Stimulated activated CD8-positive, alpha-beta memory T cell treated with anti-CD3 and anti-CD28 coated beads, Interleukin-2, amount 100 ng/mL, for 48 hours (primary cell): ENCODE results near the gene CDC42EP2.
A peak's percentile ranks its signal among the peaks of the same experiment; 100 is the strongest.

ENCODE experiments used
- DNase-seq, 2 donors: peaks; one replicate each; pipeline ENCODE4 v3.0.0-alpha.2; 2020; ENCODE audit warnings: low read depth in 2 of 2

CDC42EP2 gene, protein sequence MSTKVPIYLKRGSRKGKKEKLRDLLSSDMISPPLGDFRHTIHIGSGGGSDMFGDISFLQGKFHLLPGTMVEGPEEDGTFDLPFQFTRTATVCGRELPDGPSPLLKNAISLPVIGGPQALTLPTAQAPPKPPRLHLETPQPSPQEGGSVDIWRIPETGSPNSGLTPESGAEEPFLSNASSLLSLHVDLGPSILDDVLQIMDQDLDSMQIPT

DNA sequence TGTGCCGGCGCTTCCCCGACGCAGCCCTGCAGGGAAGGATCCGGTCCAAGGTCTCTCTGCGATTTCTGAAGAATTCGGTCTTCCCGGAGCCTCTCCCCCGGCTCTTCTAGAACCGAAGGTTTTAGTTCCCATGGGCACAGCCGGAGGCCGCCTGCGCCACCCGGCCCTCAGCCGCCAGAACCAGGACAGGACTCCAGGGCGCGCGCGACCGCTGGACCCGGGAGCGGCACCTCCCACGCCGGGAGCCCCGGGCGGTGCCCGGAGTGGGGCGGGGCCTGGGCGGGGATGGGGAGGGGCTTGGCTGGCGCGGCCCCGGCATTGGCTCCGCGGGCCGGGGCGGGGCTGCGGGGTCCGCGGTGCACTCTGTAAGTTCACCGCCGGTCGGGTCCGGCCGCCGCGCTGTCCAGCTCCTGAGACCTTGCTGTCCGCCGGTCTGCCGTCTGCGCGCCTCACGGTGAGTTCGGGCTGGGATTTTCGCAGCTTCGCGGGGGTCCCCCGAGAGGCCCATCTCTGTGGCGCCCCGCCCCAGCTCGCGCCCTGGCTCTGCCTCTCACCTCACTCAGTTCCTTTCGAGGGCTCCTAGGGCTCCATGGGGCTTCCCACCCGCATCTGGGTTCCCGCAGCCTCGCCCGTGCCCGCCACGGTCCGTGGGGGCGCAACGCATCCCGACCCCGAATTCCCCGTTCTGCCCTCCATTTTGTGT, at the start of gene CDC42EP2:
CDC42EP2 (plus strand) TSS at position 366 of the 703 bp plus-strand sequence. CDS start 6,033 bp downstream, outside the sequence.
- peak; percentile 72 to 77 for DNase-seq

DNA sequence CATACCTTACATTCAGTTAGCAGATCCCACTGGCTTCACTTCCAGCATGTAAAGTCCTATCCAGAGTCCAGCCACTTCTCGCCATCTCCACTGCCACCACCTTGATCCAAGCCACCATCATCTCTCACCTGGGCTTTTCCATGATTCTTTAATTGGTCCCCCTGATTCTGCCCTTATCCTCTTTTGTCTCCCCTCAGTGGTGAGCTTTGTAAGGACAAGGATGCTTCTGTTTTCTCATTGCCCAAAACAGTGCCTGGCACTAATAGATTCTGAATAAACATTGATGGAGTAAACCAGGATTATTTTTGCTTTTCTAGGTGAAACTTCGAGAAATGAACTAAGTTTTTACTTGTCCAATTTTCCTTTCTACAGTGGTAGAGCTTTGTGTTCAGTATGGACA, 48.5 kb upstream of the CDC42EP2 start:
- DNase-seq: no peak

DNA sequence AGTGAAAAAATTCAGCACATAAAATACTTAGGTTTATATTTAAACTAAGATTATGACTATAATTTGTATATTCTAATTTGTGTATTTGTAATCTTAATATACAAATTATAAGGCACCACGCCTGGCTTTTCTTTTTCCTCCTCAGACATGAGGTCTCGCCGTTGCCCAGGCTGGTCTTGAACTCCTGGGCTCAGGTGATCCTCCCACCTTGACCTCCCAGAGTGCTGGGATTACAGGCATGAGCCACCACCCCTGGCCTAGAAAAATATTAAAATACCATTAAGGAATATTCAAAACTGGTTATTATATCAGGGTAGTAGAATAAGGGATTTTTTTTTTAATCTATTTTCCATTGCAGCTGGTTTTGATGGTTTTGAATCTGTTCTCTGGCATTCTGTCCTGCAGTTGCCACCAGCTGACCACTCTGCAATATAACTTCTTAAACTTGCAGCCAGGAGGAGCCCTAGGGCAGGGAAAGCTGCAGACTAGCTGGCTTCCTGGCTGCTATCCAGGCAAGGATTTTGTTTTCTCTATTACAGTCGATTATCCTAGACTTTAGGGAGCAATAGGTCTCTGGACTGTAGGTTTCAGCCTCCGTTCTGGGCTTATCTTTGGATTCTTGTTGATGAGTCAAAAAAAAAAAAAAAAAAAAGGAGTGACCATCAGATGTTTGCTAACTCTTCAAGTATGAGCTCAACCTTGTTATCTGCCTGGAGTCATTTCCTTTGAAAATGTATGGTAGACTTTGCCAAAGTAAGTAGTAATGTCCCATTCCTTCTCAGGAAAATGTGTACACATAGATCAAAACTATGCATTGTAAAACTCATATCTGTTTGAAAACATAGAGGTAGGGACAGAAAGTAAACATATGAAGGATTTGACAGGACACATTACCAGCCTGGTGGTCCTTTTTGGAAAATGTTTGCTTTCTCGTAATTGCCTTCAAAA, 39.7 kb upstream of the CDC42EP2 start:
- no peak for DNase-seq

DNA sequence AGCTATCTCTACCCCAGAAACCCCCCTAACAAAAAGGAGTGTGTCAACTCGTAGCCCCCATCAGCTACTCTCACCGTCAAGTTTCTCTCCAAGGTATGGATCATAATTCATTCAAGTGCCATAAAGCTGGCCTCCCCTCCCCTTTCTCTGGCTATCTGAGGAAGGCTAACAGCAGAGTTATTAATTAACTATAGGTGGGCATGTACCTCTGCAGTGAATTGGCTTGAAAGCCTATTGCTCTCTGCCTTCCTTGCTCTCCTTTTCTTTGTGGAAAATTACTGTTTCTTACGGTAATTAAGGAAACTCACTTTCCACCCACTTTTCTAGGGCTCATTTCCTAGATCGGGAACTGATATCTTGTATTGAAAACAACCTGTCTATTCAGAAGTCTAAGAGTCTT, 38.8 kb upstream of the CDC42EP2 start:
- no peak for DNase-seq

DNA sequence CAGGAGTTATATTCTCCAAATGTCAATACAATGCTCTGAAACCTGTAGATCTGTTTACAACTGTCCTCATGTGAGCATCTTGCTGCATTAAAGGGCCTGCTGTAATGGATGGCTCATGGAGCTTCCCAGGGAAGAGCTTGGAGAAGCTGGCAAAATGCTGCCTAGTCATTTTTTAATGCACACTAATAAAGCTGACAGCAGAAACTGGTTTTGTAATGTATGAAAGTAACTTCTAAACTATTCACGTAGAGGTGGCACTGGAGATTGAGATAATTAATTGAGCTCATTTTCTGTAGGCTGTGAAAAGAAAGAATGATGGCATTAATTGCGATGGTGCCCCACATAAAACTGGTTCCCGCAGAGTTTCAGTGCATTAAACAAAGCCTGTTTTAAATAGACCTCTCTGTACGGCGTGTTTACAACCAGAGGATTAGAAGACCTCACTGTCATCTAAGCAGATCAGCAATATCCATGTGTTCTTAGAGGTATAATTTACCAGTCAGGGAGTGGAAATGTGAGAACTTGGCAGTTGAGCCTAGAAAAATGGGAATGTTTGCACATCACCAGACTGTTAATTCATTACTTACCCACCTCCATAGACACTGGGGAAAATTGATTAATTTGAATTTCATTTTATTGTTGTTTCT, 36.9 kb upstream of the CDC42EP2 start:
- no peak for DNase-seq

DNA sequence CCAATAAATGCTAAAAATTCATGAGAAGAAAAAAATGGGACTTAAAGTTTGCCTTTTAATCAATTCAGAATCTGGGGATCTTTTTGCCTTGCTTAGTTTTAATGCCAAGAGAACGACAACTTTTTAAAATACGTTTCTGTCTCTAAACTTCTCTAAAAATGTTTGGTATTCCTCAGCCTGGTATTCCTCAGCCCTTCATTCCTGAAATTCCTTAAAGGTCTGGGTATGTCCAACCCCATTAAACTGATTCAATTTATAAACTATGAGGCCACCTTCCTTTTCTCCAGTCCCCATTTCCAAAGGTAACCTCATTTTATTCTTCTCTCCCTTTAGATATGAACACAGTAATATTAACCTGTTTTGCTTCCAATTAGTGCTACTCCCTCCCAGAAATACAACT, 36.3 kb upstream of the CDC42EP2 start:
- no peak for DNase-seq

DNA sequence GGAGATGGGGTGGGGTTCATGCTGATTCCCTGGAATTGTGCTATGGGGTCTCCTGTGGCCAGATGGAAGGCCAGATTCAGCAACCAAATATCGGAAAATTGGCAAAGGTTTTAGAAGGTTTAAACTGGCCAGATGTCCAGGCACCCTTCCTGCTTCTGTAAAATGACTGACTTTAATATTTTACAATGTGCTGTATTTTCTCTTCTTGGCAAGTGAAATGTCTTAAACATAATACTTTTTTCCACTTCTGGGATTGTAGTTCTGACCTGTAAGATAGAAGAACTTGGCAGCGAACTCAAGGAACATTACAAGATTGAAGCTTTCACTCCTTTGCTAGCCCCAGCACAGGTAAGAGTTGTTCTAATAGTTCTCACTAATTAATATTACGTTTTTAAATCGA, 35.4 kb upstream of the CDC42EP2 start:
- no peak for DNase-seq

DNA sequence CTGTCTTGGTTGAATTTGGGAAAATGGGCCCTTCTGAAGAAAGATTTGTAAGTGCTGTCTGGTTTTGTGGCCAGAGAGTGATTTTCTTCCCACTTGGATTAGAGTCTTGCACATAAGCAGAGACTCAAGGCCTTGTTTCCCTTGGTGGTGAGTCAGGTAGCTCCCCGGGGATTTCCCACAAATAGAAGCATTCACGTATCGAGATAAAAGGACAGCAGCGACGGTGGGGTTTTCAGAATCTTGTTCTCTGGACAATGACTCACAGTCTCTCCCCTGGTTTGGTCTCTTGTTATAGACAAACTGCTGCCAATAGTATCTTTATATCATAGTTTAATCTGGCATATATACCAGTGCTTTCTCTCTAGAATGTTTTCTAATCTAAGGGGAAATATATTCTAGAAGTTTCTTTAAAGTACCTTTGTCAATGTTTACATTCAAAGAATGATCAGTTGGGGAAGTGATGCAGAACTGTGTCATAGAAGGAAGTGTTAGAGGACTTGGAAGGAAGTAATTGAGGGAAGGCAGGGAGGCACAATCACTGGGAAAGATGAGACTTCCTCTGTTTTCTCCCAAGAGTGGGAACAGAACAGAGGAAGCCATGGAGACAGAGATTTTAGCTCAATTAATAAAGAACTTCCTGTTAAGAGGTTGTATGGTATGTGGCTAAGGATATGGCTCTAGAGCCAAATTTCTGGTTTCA, 34.8 kb upstream of the CDC42EP2 start:
- peak; percentile 21 to 34 for DNase-seq

DNA sequence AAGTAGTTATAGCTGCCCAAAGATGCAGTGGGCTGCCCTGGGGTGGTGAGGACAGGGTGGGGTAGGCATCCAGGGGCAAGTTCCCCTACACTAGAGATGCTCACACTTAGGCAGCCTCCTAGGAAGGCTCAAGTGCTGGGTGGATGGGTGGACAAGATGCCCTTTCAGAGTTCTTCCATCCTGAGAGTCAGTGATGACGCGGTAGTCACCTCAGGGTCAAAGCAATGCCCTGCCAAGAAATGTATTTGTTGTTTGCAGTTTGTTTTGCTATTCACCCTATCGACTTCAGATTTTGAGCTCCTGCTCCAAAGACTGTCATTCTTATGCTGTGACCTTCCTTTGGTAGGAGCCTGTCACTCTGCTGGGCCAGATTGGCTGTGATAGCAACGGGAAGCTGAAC, 34.0 kb upstream of the CDC42EP2 start:
- no peak for DNase-seq

DNA sequence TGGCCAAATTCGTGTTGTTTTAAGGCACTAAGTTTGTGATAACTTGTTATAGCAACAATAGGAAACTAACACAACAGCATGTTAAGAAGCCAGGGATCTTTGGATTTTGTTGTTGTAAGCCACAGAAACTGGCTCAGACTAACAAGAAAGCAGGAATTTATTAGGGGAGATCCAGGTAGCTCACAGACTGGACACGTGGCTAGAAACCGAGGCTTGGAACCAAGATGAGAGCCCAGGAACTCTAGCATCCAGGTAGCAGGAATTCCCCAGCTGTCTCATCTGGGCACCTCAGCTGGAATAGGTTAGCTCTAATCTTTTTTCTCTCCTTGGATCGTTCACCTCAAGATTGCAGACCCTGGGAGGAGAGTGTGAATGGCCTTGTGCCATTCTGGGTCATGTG, 28.0 kb upstream of the CDC42EP2 start:
- DNase-seq: no peak

DNA sequence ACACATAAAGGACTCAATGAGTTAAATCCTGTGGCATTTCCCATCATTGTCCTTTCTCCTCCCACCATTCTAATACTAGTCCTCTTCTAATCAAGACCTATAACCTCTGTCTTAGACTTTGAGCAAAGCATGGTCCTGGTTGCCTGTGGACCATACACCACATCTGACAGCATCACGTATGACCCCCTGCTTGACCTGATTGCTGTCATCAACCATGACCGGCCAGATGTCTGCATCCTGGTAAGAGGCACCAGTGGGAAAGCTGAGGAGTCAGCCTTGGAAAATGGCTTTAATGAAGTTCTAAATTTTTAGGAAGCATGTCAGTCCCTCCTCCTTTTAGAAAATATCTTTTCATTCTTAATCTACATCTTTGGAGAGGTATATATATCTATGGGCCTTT, 27.1 kb upstream of the CDC42EP2 start:
- no peak for DNase-seq

DNA sequence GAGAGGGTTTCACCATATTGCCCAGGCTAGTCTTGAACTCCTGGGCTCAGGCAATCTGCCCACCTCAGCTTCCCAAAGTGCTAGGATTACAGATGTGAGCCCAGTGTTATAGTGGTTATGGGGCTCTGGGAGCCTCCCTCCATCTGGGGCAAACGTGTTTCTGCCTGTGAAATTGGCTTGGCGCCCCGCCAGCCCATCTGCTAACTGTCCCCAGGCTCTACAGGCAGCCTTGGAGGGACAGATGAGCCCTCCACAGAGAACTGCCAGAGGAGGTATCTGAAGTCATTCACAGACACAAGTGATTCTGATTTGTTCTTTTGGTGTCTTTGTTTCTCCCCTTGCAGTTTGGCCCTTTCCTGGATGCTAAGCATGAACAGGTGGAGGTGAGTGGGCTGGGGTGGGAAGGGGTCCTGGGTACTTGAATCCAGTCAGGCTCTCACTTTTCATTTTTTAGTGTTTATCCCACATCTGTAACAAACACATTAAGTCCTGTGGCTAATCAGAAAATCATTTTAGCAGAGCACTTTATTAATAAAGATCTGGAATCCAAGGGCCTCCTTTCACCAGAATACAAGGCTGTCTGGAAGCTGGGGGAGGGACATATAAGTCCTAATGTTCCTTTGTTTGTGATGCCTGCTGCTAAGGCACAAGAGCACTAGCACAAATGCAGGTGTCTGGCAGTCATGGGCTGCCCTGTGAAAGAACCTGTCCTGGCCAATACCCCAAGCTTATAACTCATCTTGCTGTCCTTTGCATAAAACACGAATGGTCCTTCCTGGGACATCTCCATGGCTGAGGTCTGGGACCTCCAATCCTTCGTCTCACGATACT, 25.7 kb upstream of the CDC42EP2 start:
- no peak for DNase-seq

DNA sequence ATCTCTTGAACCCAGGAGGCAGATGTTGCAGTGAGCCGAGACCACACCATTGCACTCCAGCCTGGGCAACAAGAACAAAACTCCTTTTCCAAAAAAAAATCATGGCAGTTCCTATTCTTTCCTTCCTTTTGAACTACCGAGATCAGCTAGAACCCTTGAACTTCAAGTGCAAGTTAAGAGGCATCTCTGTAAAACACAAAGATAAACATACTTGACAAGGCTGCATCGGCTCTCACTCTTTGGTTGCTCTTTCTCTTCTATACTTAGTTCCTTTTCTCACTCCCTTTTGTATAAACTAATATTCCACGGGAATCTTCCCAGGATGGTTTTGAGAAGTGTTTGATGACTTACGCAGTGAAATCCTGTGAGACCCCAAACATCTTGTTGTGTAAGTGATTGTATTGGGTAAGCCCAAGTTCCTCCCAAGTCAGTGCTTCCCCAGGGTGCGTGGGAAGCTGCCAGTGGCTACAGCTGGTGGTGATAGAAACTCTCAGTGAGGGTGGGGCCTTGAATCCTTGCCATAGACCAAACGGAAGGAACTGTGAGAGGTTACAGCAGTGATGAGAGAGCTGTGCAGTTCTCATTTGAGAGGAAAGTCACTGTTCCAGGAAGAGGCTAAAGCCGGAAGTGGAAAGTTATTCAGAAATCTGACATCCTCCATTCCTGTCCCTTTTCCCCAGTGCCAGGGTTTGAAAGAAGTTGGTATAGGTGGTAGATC, 24.1 kb upstream of the CDC42EP2 start:
- no peak for DNase-seq

DNA sequence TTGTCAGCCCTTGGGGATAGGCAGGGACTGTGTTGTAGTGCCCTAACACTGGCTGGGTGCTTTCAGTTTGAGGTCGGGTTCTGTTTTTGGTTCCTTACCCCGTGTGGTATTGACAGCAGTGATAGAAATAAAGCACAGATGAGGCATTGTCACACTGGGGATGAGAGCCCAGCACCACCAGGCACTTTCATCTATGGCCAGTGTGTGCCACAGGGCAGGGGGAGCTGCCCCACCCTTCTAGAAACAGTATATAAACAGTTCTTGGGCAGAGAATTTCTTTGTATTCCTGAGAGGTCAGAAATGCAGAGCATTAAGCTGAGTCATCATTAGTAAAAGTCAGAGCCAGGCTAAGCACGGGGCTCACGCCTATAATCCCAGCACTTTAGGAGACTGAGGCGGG, 23.1 kb upstream of the CDC42EP2 start:
- no peak for DNase-seq

DNA sequence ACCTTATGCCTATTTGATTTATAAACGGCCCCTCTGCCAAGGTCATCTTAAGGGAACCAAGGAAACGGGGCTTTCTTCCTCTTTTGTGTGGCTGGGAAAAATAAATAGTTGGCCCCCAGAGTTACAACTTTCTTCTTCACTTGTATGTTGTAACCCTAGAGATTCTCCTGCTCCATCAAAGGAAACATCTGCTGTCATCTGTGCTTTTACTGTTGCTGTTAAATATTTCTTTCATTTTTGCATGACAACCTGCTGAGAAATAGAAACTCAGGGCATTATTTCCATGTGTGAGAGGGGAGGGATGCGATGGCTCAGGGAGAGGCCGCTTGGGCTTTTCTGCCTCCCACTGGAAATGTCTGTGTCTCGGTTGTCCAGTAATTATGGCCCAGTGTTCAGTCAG, 21.8 kb upstream of the CDC42EP2 start:
- no peak for DNase-seq

DNA sequence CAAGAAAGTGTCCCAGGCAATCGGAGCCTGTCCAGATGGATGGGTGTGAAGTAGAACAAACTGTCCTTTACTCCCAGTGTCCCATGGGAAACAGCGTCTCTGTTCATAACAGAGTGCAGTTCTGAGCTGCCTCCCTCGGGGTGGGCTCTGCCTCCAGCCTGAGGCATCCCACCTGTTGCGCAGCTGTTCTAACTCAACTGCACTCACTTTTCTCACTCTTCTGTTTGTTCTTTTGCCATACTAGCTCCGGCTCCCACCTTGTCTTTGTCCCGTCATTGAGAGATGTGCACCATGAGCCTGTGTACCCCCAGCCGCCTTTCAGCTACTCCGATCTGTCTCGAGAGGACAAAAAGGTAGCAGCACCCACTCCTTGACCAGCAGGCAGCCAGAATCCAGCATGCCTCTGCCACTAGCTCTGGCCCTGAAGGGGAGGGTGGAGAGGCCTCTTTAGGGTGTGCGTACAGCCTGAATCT, 20.7 kb upstream of the CDC42EP2 start:
- DNase-seq: no peak

DNA sequence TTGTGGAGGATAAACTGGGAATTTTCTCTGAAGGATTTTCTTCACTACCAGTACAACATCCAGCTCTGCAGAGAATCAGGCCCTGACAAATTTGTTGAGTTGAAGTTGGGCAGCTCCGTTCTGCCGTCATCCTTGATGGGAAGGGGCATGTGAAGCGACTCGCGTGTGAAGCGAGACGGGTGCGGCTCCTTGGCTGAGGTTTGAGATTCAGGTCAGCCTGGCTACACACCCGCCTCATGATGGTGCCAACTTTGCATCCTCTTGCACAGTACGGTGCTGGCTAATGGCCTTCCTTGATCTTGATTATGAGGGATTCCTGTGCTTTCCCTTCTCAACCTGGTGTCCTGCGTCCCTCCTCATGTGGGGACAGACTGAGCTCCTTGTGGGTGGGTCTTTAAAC, 19.7 kb upstream of the CDC42EP2 start:
- DNase-seq: no peak

DNA sequence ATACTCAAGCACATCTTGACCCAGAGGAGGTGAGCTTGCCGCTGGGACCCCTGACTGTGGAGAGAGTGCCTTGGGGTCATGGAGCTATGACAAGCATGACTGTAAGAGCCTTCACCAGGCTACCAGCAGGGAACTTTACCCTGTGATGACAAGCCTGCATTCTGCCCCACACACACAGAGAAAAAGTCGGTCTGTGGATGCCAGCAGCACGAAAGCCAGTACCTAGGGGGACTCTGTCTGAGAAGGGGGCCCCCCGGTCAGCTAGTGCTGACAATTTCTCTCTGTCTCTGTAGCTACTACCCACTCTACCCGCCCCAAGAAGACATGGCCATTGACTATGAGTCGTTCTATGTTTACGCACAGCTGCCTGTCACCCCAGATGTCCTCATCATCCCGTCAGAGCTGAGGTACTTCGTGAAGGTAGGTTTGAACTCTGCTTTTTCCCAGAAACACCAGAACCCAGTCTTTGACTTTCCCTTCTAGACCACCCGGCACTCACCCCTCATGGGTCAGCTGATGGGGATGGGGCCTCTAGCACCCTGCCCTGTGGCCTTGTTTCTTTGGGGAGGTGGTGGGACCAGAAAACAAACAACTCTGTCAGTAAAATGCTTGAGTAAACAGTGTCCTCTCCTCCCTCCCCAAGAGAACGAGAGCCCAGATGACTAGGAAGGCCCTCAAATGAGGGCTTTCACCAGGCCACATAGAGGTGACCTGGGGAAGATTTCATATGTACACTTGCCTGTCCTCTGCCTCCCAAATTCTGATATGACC, 18.9 kb upstream of the CDC42EP2 start:
- no peak for DNase-seq
